HepG2 (cell line): ENCODE measurements around the gene CTDSPL2. TPM values are rescaled to one million over a fixed set of nuclear protein-coding genes. Genes with fewer than 3 reads are reported as not detected.

Experiments
- ARID2 ChIP-seq: sonication (generic); formaldehyde crosslinking; IDR thresholded peaks from 2 replicates; pipeline ENCODE4 v1.8.1; 2022; ENCODE audit warnings: mild to moderate bottlenecking, missing genetic modification reagents, borderline replicate concordance
- CBX2 ChIP-seq, 2 experiments: fragments of 200-600 bp in 1 of 2; sonication (generic); formaldehyde crosslinking in 1 of 2; IDR thresholded peaks; 2 replicates each; pipeline versions ENCODE4 v1.7.0 to v1.8.1; 2018 to 2022; ENCODE audit warnings: low read depth in 2 of 2, low read length in 1 of 2, mild to moderate bottlenecking in 1 of 2, missing genetic modification reagents in 1 of 2
- CC2D1A ChIP-seq: sonication (generic); formaldehyde crosslinking; IDR thresholded peaks from 2 replicates; pipeline ENCODE4 v1.8.1; 2023; ENCODE audit warnings: mild to moderate bottlenecking, missing genetic modification reagents
- CENPBD1 ChIP-seq: sonication (generic); formaldehyde crosslinking; IDR thresholded peaks from 2 replicates; pipeline ENCODE4 v1.8.0; 2022; ENCODE audit warnings: missing genetic modification reagents, low read depth, mild to moderate bottlenecking, borderline replicate concordance
- HNF4A ChIP-seq: sonication (generic); formaldehyde crosslinking; IDR thresholded peaks from 2 replicates; pipeline ENCODE4 v1.4.0; 2020; ENCODE audit warnings: missing genetic modification reagents
- HNF4G ChIP-seq, 2 experiments: sonication (generic) in 1 of 2; formaldehyde crosslinking in 1 of 2; IDR thresholded peaks; 2 replicates each; pipeline versions ENCODE4 v1.4.0 to v1.6.1; 2011 to 2020; ENCODE audit warnings: borderline replicate concordance in 2 of 2, low read depth in 2 of 2, mild to moderate bottlenecking in 2 of 2, low read length in 1 of 2, missing genetic modification reagents in 1 of 2, moderate library complexity in 1 of 2
- MED8 ChIP-seq: sonication (generic); formaldehyde crosslinking; IDR thresholded peaks from 2 replicates; pipeline ENCODE4 v1.8.1; 2023; ENCODE audit warnings: mild to moderate bottlenecking, missing genetic modification reagents; ENCODE audit not compliant: insufficient replicate concordance
- NCOA1 ChIP-seq: sonication (generic); formaldehyde crosslinking; IDR thresholded peaks from 2 replicates; pipeline ENCODE4 v1.9.0; 2021; ENCODE audit warnings: missing genetic modification reagents
- PBX2 ChIP-seq: IDR thresholded peaks from 2 replicates; pipeline ENCODE4 v1.6.1; 2016; ENCODE audit warnings: control low read depth
- RBM39 ChIP-seq: fragments of 200-400 bp; formaldehyde crosslinking; IDR thresholded peaks from one replicate; pipeline ENCODE4 v1.6.1; 2018; ENCODE audit warnings: antibody characterized with exemption, mild to moderate bottlenecking, low read depth, low read length; ENCODE audit not compliant: poor library complexity, severe bottlenecking
- SSRP1 ChIP-seq: IDR thresholded peaks from 2 replicates; pipeline ENCODE4 v1.6.1; 2016; ENCODE audit warnings: control low read depth
- ZBTB40 ChIP-seq, 2 experiments: fragments of 450-650 bp in 1 of 2; sonication (generic) in 1 of 2; formaldehyde crosslinking in 1 of 2; IDR thresholded peaks; 2 replicates each; pipeline versions ENCODE4 v1.6.1 to v1.8.0; 2016 to 2022; ENCODE audit warnings: antibody characterized with exemption in 1 of 2, mild to moderate bottlenecking in 1 of 2, missing genetic modification reagents in 1 of 2
- ZNF124 ChIP-seq: sonication (generic); formaldehyde crosslinking; IDR thresholded peaks from 2 replicates; pipeline ENCODE4 v1.4.0; 2020; ENCODE audit warnings: missing genetic modification reagents
- ZNF205 ChIP-seq: IDR thresholded peaks from 2 replicates; pipeline ENCODE4 v1.6.1; 2018; ENCODE audit warnings: missing biosample characterization, missing genetic modification reagents
- ZNF772 ChIP-seq: sonication (generic); formaldehyde crosslinking; IDR thresholded peaks from 2 replicates; pipeline ENCODE4 v1.5.0; 2020; ENCODE audit warnings: mild to moderate bottlenecking, missing genetic modification reagents
- ZNF850 ChIP-seq: sonication (generic); formaldehyde crosslinking; conservative IDR thresholded peaks from 2 replicates; pipeline ENCODE4 v1.9.0; 2021; ENCODE audit warnings: mild to moderate bottlenecking, missing genetic modification reagents
- polyA plus RNA-seq, 8 experiments: library from polyadenylated mRNA; depleted of rRNA in 3 of 8; stranded (reverse) in 7 of 8; unstranded in 1 of 8; fragments of >200 nt; fragmentation: Illumina TruSeq in 4 of 8; extraction: Trizol in 4 of 8; gene quantifications; 2 replicates each; pipeline versions ENCODE4 v1.2.1 to v1.2.3, GENCODE V29; 2011 to 2016; ENCODE audit warnings: low read depth in 4 of 8, missing spikeins in 1 of 8, mixed read lengths in 1 of 8; ENCODE audit not compliant: insufficient read depth in 1 of 8
- total RNA-seq, 5 experiments: library from RNA; depleted of rRNA; stranded (reverse); fragments of >200 nt; fragmentation: Illumina TruSeq; extraction: Trizol; gene quantifications; 2 replicates each; pipeline ENCODE4 v1.2.3, GENCODE V29; 2016; ENCODE audit warnings: low read depth in 1 of 5

CTDSPL2 gene
- total and polyA plus RNA-seq, 2 of the 13 experiments (the other 11 are each of a cell fraction or from before 2014, with no cell fraction given), result 37.4 to 56.2 TPM

GRCh38 chr15:44536962-44537734, 109.7 kb downstream of the CTDSPL2 start, which contains the start of gene EIF3J (continued):
- TF ChIP-seq NCOA1 (no peak), ZNF850 (CRISPR knock-in tag) (no peak), CC2D1A (CRISPR knock-in tag) (no peak), HNF4G (IDR thresholded peaks at IDR 0.05; ENCODE audit: borderline replicate concordance, low read depth, low read length) (no peak), HNF4G (CRISPR knock-in tag; IDR thresholded peaks at IDR 0.05; ENCODE audit: borderline replicate concordance, low read depth) (peak; percentile 73), CBX2 (IDR thresholded peaks at IDR 0.05; ENCODE audit: low read depth, low read length) (no peak), CBX2 (CRISPR knock-in tag; IDR thresholded peaks at IDR 0.05; ENCODE audit: low read depth) (no peak), CENPBD1 (CRISPR knock-in tag) (no peak), ZNF205 (0 out of 2 replicates have a peak, but pooled peaks have one; percentile 16), ZNF772 (CRISPR knock-in tag) (peak; percentile 79), ZBTB40 (IDR thresholded peaks at IDR 0.05) (no peak), ZBTB40 (CRISPR knock-in tag; IDR thresholded peaks at IDR 0.05) (peak; percentile 28; the same call in 1 of the 2 replicates), RBM39 (peak; percentile 86), PBX2 (no peak), ZNF124 (CRISPR knock-in tag) (0 out of 2 replicates have a peak, but pooled peaks have one; percentile 2), SSRP1 (CRISPR knock-in tag) (no peak), MED8 (CRISPR knock-in tag) (peak; percentile 79), HNF4A (0 out of 2 replicates have a peak, but pooled peaks have one; percentile 5), ARID2 (CRISPR knock-in tag) (no peak)
